ENCODE data around the gene TRIM26. TPM values are rescaled to one million over a fixed set of nuclear protein-coding genes. Genes with fewer than 3 reads are reported as not detected.

TRIM26 gene
- total RNA-seq, 1 experiment from 2014 or later, result 44.8 TPM

DNA sequence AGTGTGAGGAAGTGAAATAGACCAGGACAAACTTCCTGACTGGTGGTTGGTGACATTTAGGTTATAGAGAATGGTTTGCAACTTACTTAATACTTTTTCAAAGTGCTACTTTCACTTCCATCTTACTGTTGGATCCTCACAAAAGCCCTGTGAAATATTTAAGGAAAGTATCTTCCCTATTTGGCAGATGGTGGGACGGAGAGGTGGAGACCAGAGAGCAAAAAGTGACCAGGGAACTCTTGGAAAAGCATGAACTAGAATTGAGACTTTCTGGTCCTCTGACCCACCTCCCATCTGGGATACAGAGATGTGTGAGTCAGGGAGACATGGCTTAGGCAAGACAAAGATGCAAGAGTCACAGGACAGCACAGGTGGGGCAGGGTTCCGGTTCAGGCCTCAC, 55.2 kb downstream of the TRIM26 start:
- intact Hi-C loops (cut with micrococcal nuclease; ENCODE audit: unreplicated experiment), result no loop called here
- BruUV-seq (replicated peaks), result no TSS peak
- POLR2A ChIA-PET, result no interaction called here
- DNase-seq (ENCODE audit: low read depth, low spot score) (no peak), ATAC-seq (no peak)
- Histone ChIP-seq H3K9me3 (ENCODE audit: control insufficient read depth, insufficient read depth, low read depth, low read length) (no peaks in the 10 kb centered on the region), H3K4me1 (ENCODE audit: control insufficient read depth, insufficient read depth, low read length) (no peaks in the 10 kb centered on the region), H3K4me3 (ENCODE audit: low read depth in 2 of 2, low read length in 2 of 2) (no peak overlapping the region), H3K27me3 (ENCODE audit: control insufficient read depth, insufficient read depth, low read length) (peaks cover 14% of the 10 kb centered on the region), H3K36me3 (ENCODE audit: control insufficient read depth, insufficient read depth, low read length) (no peaks in the 10 kb centered on the region), H3K27ac (ENCODE audit: low read length) (no peak overlapping the region)
- in situ Hi-C loops (cut with HindIII; ENCODE audit: low pct_unique_long_range_greater_than_20kb, low sequenced_read_pairs), result no loop called here
- CTCF ChIA-PET, result no interaction called here
- TF ChIP-seq, protein P1, sequence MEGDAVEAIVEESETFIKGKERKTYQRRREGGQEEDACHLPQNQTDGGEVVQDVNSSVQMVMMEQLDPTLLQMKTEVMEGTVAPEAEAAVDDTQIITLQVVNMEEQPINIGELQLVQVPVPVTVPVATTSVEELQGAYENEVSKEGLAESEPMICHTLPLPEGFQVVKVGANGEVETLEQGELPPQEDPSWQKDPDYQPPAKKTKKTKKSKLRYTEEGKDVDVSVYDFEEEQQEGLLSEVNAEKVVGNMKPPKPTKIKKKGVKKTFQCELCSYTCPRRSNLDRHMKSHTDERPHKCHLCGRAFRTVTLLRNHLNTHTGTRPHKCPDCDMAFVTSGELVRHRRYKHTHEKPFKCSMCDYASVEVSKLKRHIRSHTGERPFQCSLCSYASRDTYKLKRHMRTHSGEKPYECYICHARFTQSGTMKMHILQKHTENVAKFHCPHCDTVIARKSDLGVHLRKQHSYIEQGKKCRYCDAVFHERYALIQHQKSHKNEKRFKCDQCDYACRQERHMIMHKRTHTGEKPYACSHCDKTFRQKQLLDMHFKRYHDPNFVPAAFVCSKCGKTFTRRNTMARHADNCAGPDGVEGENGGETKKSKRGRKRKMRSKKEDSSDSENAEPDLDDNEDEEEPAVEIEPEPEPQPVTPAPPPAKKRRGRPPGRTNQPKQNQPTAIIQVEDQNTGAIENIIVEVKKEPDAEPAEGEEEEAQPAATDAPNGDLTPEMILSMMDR (IDR thresholded peaks at IDR 0.05), result no peak
- TF ChIP-seq SIN3A (IDR thresholded peaks at IDR 0.05; ENCODE audit: borderline replicate concordance, insufficient read depth, low read depth, low read length) (no peak), TCF7L2 (IDR thresholded peaks at IDR 0.05; ENCODE audit: low read depth, low read length) (no peak), POLR2AphosphoS5 (IDR thresholded peaks at IDR 0.05; ENCODE audit: low read depth, low read length) (no peak)
- TF ChIP-seq, protein P2, sequence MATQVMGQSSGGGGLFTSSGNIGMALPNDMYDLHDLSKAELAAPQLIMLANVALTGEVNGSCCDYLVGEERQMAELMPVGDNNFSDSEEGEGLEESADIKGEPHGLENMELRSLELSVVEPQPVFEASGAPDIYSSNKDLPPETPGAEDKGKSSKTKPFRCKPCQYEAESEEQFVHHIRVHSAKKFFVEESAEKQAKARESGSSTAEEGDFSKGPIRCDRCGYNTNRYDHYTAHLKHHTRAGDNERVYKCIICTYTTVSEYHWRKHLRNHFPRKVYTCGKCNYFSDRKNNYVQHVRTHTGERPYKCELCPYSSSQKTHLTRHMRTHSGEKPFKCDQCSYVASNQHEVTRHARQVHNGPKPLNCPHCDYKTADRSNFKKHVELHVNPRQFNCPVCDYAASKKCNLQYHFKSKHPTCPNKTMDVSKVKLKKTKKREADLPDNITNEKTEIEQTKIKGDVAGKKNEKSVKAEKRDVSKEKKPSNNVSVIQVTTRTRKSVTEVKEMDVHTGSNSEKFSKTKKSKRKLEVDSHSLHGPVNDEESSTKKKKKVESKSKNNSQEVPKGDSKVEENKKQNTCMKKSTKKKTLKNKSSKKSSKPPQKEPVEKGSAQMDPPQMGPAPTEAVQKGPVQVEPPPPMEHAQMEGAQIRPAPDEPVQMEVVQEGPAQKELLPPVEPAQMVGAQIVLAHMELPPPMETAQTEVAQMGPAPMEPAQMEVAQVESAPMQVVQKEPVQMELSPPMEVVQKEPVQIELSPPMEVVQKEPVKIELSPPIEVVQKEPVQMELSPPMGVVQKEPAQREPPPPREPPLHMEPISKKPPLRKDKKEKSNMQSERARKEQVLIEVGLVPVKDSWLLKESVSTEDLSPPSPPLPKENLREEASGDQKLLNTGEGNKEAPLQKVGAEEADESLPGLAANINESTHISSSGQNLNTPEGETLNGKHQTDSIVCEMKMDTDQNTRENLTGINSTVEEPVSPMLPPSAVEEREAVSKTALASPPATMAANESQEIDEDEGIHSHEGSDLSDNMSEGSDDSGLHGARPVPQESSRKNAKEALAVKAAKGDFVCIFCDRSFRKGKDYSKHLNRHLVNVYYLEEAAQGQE (IDR thresholded peaks at IDR 0.05; ENCODE audit: insufficient read depth in 1 of 2, low read depth in 2 of 2, low read length in 1 of 2), result no peak

DNA sequence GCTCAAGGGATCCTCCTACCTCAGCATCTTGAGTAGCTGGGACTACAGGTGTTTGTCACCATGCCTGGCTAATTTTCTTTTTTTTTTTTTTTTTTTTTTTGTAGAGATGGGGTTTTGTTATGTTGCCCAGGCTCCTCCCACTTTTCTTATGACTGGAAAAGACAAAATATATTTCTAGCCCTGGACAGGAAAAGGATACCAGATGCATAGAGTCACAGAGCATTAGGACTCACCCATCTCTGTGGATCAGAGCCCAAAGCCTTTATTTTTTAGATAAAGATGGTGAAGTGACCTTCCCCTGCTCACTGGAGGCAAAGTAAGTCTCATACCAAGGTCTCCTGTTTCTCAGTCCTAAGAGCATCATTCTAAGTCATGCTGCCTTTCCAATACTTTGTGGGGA, 55.6 kb downstream of the TRIM26 start:
- CTCF ChIA-PET, result no interaction called here
- Histone ChIP-seq H3K9me3 (ENCODE audit: control insufficient read depth, insufficient read depth, low read depth, low read length) (no peaks in the 10 kb centered on the region), H3K4me1 (ENCODE audit: control insufficient read depth, insufficient read depth, low read length) (no peaks in the 10 kb centered on the region), H3K4me3 (ENCODE audit: low read depth in 2 of 2, low read length in 2 of 2) (no peak overlapping the region), H3K36me3 (ENCODE audit: control insufficient read depth, insufficient read depth, low read length) (no peaks in the 10 kb centered on the region), H3K27ac (ENCODE audit: low read length) (no peak overlapping the region), H3K27me3 (ENCODE audit: control insufficient read depth, insufficient read depth, low read length) (peaks cover 14% of the 10 kb centered on the region)
- DNase-seq (ENCODE audit: low read depth, low spot score) (no peak), ATAC-seq (no peak)
- BruUV-seq (replicated peaks), result no TSS peak
- POLR2A ChIA-PET, result no interaction called here
- in situ Hi-C loops (cut with HindIII; ENCODE audit: low pct_unique_long_range_greater_than_20kb, low sequenced_read_pairs) (no loop called here), intact Hi-C loops (cut with micrococcal nuclease; ENCODE audit: unreplicated experiment) (no loop called here)
- TF ChIP-seq, protein P2 (IDR thresholded peaks at IDR 0.05; ENCODE audit: insufficient read depth in 1 of 2, low read depth in 2 of 2, low read length in 1 of 2), result no peak
- TF ChIP-seq SIN3A (IDR thresholded peaks at IDR 0.05; ENCODE audit: borderline replicate concordance, insufficient read depth, low read depth, low read length) (no peak), TCF7L2 (IDR thresholded peaks at IDR 0.05; ENCODE audit: low read depth, low read length) (no peak), POLR2AphosphoS5 (IDR thresholded peaks at IDR 0.05; ENCODE audit: low read depth, low read length) (no peak)
- TF ChIP-seq, protein P1 (IDR thresholded peaks at IDR 0.05), result no peak

Data from Panc1 (cell line).